GM12875 (cell line): ENCODE data around the gene ZNF496.
"Not testable (repeated sequence)": the region's sequence is repeated elsewhere in the genome, so short reads cannot be mapped to it uniquely, and the experiment has no call there.

Experiments
- H3K4me3 ChIP-seq: one replicate; pipeline ENCODE4 v1.5.1; 2011; ENCODE audit warnings: low read depth, low read length, control low read depth
- CTCF ChIP-seq: IDR thresholded peaks from 2 replicates; pipeline ENCODE4 v1.5.1; 2011; ENCODE audit warnings: low read depth, mild to moderate bottlenecking, control low read depth, inconsistent platforms, low read length, moderate library complexity, borderline replicate concordance; ENCODE audit not compliant: insufficient read depth

ZNF496 gene

GRCh38 chr1:247268390-247269045, 63.1 kb downstream of the ZNF496 start:
- no peak overlapping the region for H3K4me3 ChIP-seq
- TF ChIP-seq CTCF = no peak

DNA sequence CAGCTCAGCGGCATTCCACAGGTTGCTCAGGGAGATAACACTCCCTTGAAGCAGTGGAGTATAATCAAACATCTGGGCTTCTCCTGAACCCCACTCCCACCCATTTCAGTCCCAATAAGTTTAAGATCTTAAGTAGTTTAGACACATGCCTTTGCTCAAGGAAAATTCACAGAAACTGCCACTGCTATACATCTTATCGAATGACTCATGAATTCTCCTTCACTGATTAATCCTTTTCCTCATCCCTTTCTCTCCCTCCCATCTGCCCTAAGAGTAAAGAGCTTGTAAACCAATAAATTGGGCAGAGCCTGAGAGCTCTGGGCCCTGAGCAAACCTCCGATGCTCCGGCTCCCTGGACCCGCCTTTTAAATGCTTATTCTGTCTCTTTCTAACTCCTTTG, 65.6 kb downstream of the ZNF496 start:
- no peak for TF ChIP-seq CTCF
- H3K4me3 ChIP-seq = no peak overlapping the region

- not testable (repeated sequence) for H3K4me3 ChIP-seq
These were observed 75.9 kb downstream of the ZNF496 start, which contains the start of gene VN1R5 for GRCh38 chr1:247255772-247256171. VN1R5 (plus strand) TSS chr1:247256072.

- TF ChIP-seq CTCF = no peak
- no peak overlapping the region for H3K4me3 ChIP-seq
These were observed 84.1 kb downstream of the ZNF496 start for GRCh38 chr1:247247568-247247967.
